CD4-positive, CD25-positive, alpha-beta regulatory T cell (primary cell): Measurements from ENCODE around the gene PYM1. TPM values are rescaled to one million over a fixed set of nuclear protein-coding genes. Genes with fewer than 3 reads are reported as not detected.
"Not testable (repeated sequence)": the region's sequence is repeated elsewhere in the genome, so short reads cannot be mapped to it uniquely, and the experiment has no call there.

Experiments
- ATAC-seq, 2 donors: fragments of 150-1000 bp; cut with Tn5 transposase; one replicate each; pipeline ENCODE4 v1.10.0; 2021; ENCODE audit warnings: low read depth in 2 of 2, moderate number of reproducible peaks in 2 of 2, moderate library complexity in 1 of 2
- DNase-seq, 3 donors: peaks; one replicate each; pipeline versions ENCODE4 v3.0.0 to v3.0.0-alpha.2; 2012 to 2022; ENCODE audit warnings: mixed read lengths in 1 of 3
- H3K27ac ChIP-seq: one replicate; pipeline ENCODE4 v1.7.0; 2013; ENCODE audit warnings: mild to moderate bottlenecking, low read length; ENCODE audit not compliant: insufficient read depth, poor library complexity, severe bottlenecking
- H3K27me3 ChIP-seq: one replicate; pipeline ENCODE4 v1.7.0; 2013; ENCODE audit warnings: low read length; ENCODE audit not compliant: control insufficient read depth, insufficient read depth
- H3K36me3 ChIP-seq: one replicate; pipeline ENCODE4 v1.7.0; 2013; ENCODE audit warnings: mild to moderate bottlenecking, low read length, moderate library complexity; ENCODE audit not compliant: control insufficient read depth, insufficient read depth
- H3K4me1 ChIP-seq: 2 replicates; pipeline ENCODE4 v1.7.0; 2013; ENCODE audit warnings: mild to moderate bottlenecking, low read length; ENCODE audit not compliant: insufficient read depth, control insufficient read depth, poor library complexity, severe bottlenecking
- H3K4me3 ChIP-seq: one replicate; pipeline ENCODE4 v1.7.0; 2013; ENCODE audit warnings: low read depth, mild to moderate bottlenecking, low read length, moderate library complexity
- H3K9me3 ChIP-seq, 2 experiments: 1 replicate in 1 of 2; 2 replicates in 1 of 2; pipeline ENCODE4 v1.7.0; 2013; ENCODE audit warnings: low read length in 2 of 2, mild to moderate bottlenecking in 1 of 2, moderate library complexity in 1 of 2; ENCODE audit not compliant: control insufficient read depth in 2 of 2
- H3K27ac Mint-ChIP-seq, 3 donors: one replicate each; pipeline ENCODE4 v1.8.0; 2020 to 2022; ENCODE audit warnings: mild to moderate bottlenecking in 3 of 3, mixed read lengths in 3 of 3, moderate library complexity in 2 of 3
- H3K27me3 Mint-ChIP-seq: one replicate; pipeline ENCODE4 v1.8.0; 2022; ENCODE audit warnings: mild to moderate bottlenecking, mixed read lengths
- H3K36me3 Mint-ChIP-seq: one replicate; pipeline ENCODE4 v1.8.0; 2020; ENCODE audit warnings: mixed read lengths
- H3K4me1 Mint-ChIP-seq, 4 donors: one replicate each; pipeline ENCODE4 v1.8.0; 2020 to 2022; ENCODE audit warnings: mixed read lengths in 4 of 4, mild to moderate bottlenecking in 1 of 4
- H3K4me3 Mint-ChIP-seq, 4 donors: one replicate each; pipeline ENCODE4 v1.8.0; 2020 to 2022; ENCODE audit warnings: mild to moderate bottlenecking in 4 of 4, mixed read lengths in 4 of 4, moderate library complexity in 3 of 4
- H3K9me3 Mint-ChIP-seq, 7 donors: one replicate each; pipeline ENCODE4 v1.8.0; 2020 to 2022; ENCODE audit warnings: mixed read lengths in 7 of 7, mild to moderate bottlenecking in 3 of 7, moderate library complexity in 2 of 7
- polyA plus RNA-seq, 4 donors: library from polyadenylated mRNA; unstranded; fragments of 300-500 nt; fragmentation: Illumina TruSeq; gene quantifications; one replicate each; pipeline ENCODE4 v1.2.3, GENCODE V29; 2021
- total RNA-seq: library from RNA; stranded (reverse); gene quantifications from one replicate; pipeline ENCODE4 v1.2.3, GENCODE V29; 2022

The PYM1 gene
- total and polyA plus RNA-seq, 5 donors from 2014 or later = 34.0 to 123 (median 110) TPM

- ATAC-seq, H3K9me3 Mint-ChIP-seq, H3K36me3 ChIP-seq, H3K4me1 ChIP-seq, H3K27me3 ChIP-seq, H3K27ac Mint-ChIP-seq, H3K4me3 ChIP-seq, H3K4me1 Mint-ChIP-seq, H3K4me3 Mint-ChIP-seq, H3K36me3 Mint-ChIP-seq, H3K27me3 Mint-ChIP-seq, H3K27ac ChIP-seq, DNase-seq, H3K9me3 ChIP-seq: not testable (repeated sequence)
These were observed 61.2 kb downstream of the PYM1 start for GRCh38 chr12:55866454-55867004.

- Mint-ChIP-seq H3K27me3 (no peaks in the 10 kb centered on the region), H3K27ac (no peak overlapping the region), H3K9me3 (peaks cover 0 to 4% (median 0%) of the 10 kb centered on the region in 7 donors), H3K4me3 (no peak overlapping the region), H3K4me1 (no peaks in the 10 kb centered on the region), H3K36me3 (no peaks in the 10 kb centered on the region)
- Histone ChIP-seq H3K27ac (no peak overlapping the region), H3K4me1 (no peaks in the 10 kb centered on the region), H3K4me3 (no peak overlapping the region), H3K36me3 (no peaks in the 10 kb centered on the region), H3K9me3 (peaks cover 5 to 9% of the 10 kb centered on the region in 2 experiments), H3K27me3 (no peaks in the 10 kb centered on the region)
- DNase-seq (no peak), ATAC-seq (no peak)
These were observed 62.4 kb downstream of the PYM1 start for GRCh38 chr12:55865327-55865726.

GRCh38 chr12:55862931-55863330 is 64.8 kb downstream of the PYM1 start:
- not testable (repeated sequence) for H3K4me3 ChIP-seq, H3K4me1 ChIP-seq, DNase-seq, H3K27ac ChIP-seq, ATAC-seq, H3K4me3 Mint-ChIP-seq, H3K27me3 ChIP-seq, H3K4me1 Mint-ChIP-seq, H3K36me3 ChIP-seq, H3K36me3 Mint-ChIP-seq, H3K9me3 Mint-ChIP-seq, H3K27me3 Mint-ChIP-seq, H3K9me3 ChIP-seq, H3K27ac Mint-ChIP-seq

- Histone ChIP-seq H3K27ac (no peak overlapping the region), H3K4me1 (no peaks in the 10 kb centered on the region), H3K9me3 (peaks cover 5 to 9% of the 10 kb centered on the region in 2 experiments), H3K27me3 (no peaks in the 10 kb centered on the region), H3K36me3 (no peaks in the 10 kb centered on the region), H3K4me3 (no peak overlapping the region)
- H3K4me1 Mint-ChIP-seq = no peaks in the 10 kb centered on the region
- peaks cover 6% of the 10 kb centered on the region for H3K27me3 Mint-ChIP-seq
- H3K4me3 Mint-ChIP-seq = no peak overlapping the region
- H3K9me3 Mint-ChIP-seq = peaks cover 0 to 4% (median 0%) of the 10 kb centered on the region in 7 donors
- no peak for ATAC-seq
- no peak for DNase-seq
- H3K36me3 Mint-ChIP-seq = no peaks in the 10 kb centered on the region
- no peak overlapping the region for H3K27ac Mint-ChIP-seq
These were observed 65.4 kb downstream of the PYM1 start for GRCh38 chr12:55862286-55862685.

- Histone ChIP-seq H3K4me1 (no peaks in the 10 kb centered on the region), H3K9me3 (peaks cover 5 to 9% of the 10 kb centered on the region in 2 experiments), H3K36me3 (no peaks in the 10 kb centered on the region), H3K27ac (no peak overlapping the region), H3K4me3 (no peak overlapping the region), H3K27me3 (no peaks in the 10 kb centered on the region)
- H3K4me1 Mint-ChIP-seq = no peaks in the 10 kb centered on the region
- no peaks in the 10 kb centered on the region for H3K36me3 Mint-ChIP-seq
- H3K4me3 Mint-ChIP-seq = no peak overlapping the region
- ATAC-seq (no peak), DNase-seq (no peak)
- H3K27ac Mint-ChIP-seq = no peak overlapping the region
- H3K27me3 Mint-ChIP-seq = peaks cover 6% of the 10 kb centered on the region
- peaks cover 0 to 4% (median 0%) of the 10 kb centered on the region in 7 donors for H3K9me3 Mint-ChIP-seq
These were observed 65.8 kb downstream of the PYM1 start for GRCh38 chr12:55861871-55862270.

- Histone ChIP-seq H3K4me3 (no peak overlapping the region), H3K36me3 (no peaks in the 10 kb centered on the region), H3K4me1 (no peaks in the 10 kb centered on the region), H3K27me3 (no peaks in the 10 kb centered on the region), H3K27ac (no peak overlapping the region), H3K9me3 (peaks cover 5 to 9% of the 10 kb centered on the region in 2 experiments)
- H3K9me3 Mint-ChIP-seq = peaks cover 0 to 4% (median 0%) of the 10 kb centered on the region in 7 donors
- DNase-seq (no peak), ATAC-seq (no peak)
- no peaks in the 10 kb centered on the region for H3K36me3 Mint-ChIP-seq
- H3K27ac Mint-ChIP-seq = no peak overlapping the region
- no peak overlapping the region for H3K4me3 Mint-ChIP-seq
- H3K27me3 Mint-ChIP-seq = peaks cover 6% of the 10 kb centered on the region
- H3K4me1 Mint-ChIP-seq = no peaks in the 10 kb centered on the region
These were observed 66.3 kb downstream of the PYM1 start for GRCh38 chr12:55861396-55861795.

GRCh38 chr12:55852740-55853139 is 75.0 kb downstream of the PYM1 start:
- Histone ChIP-seq H3K4me1 (no peaks in the 10 kb centered on the region), H3K36me3 (no peaks in the 10 kb centered on the region), H3K4me3 (no peak overlapping the region), H3K27ac (no peak overlapping the region), H3K9me3 (no peaks in the 10 kb centered on the region), H3K27me3 (peaks cover 10% of the 10 kb centered on the region)
- H3K27ac Mint-ChIP-seq = no peak overlapping the region
- H3K4me3 Mint-ChIP-seq = no peak overlapping the region
- no peaks in the 10 kb centered on the region for H3K9me3 Mint-ChIP-seq
- no peaks in the 10 kb centered on the region for H3K4me1 Mint-ChIP-seq
- peaks cover 40% of the 10 kb centered on the region for H3K27me3 Mint-ChIP-seq
- ATAC-seq = no peak
- DNase-seq = no peak
- H3K36me3 Mint-ChIP-seq = no peaks in the 10 kb centered on the region
